Body of pancreas (tissue), 4 donors: Measurements from ENCODE around the gene TBC1D10B. TPM values are rescaled to one million over a fixed set of nuclear protein-coding genes. Genes with fewer than 3 reads are reported as not detected.

Source experiments
- ATAC-seq: fragments of 150-250 bp; one replicate; pipeline ENCODE4 v1.9.1; 2016
- DNase-seq, 4 donors: peaks; one replicate each; pipeline ENCODE4 v3.0.0-alpha.2; 2019
- H3K27ac ChIP-seq, 4 donors: fragments of 200-600 bp; sonication (generic); 1 replicate in 3 of 4; 2 replicates in 1 of 4; pipeline versions ENCODE4 v1.5.1 to v1.6.1; 2016 to 2019; ENCODE audit warnings: mild to moderate bottlenecking in 1 of 4, mixed read lengths in 1 of 4, moderate library complexity in 1 of 4
- H3K27me3 ChIP-seq, 2 donors: fragments of 200-600 bp; sonication (generic); one replicate each; pipeline ENCODE4 v1.6.0; 2016; ENCODE audit warnings: mild to moderate bottlenecking in 1 of 2
- H3K36me3 ChIP-seq, 2 donors: fragments of 200-600 bp; sonication (generic); replicated peaks in 1 of 2; 2 replicates each; pipeline ENCODE4 v1.5.1; 2016; ENCODE audit warnings: low read depth in 2 of 2; ENCODE audit not compliant: insufficient read depth in 1 of 2
- H3K4me1 ChIP-seq: fragments of 200-600 bp; sonication (generic); one replicate; pipeline ENCODE4 v1.6.0; 2016
- H3K4me3 ChIP-seq, 2 donors: fragments of 200-600 bp; sonication (generic); 1 replicate in 1 of 2; 2 replicates in 1 of 2; pipeline ENCODE4 v1.5.1; 2016 to 2019
- H3K9me3 ChIP-seq, 3 donors: fragments of 200-600 bp; sonication (generic); 1 replicate in 2 of 3; 2 replicates in 1 of 3; pipeline ENCODE4 v1.5.1; 2016
- CTCF ChIP-seq, 7 experiments: fragments of 450-650 bp in 4 of 7; fragments of 200-600 bp in 3 of 7; sonication (generic) in 3 of 7; IDR thresholded peaks; one replicate each; pipeline ENCODE4 v1.5.1; 2016 to 2019; ENCODE audit warnings: antibody characterized with exemption in 7 of 7
- POLR2A ChIP-seq, 3 donors: fragments of 450-650 bp; IDR thresholded peaks; one replicate each; pipeline ENCODE4 v1.6.1; 2016; ENCODE audit warnings: antibody characterized with exemption in 3 of 3, mild to moderate bottlenecking in 2 of 3
- WGBS, 2 donors: methylation state at CpG; one replicate each; pipeline ENCODE4 v1.1.5; 2017; 5-methylcytosine and 5-hydroxymethylcytosine counted together
- intact Hi-C: fragments of 100-400 bp; cut with DNase I; formaldehyde crosslinking; loops from one replicate; pipeline ENCODE4 v1.15.1; 2023
- total RNA-seq, 2 donors: library from RNA; depleted of rRNA; stranded (reverse); fragments of >200 nt; gene quantifications; one replicate each; pipeline ENCODE4 v1.1.0, GENCODE V29; 2016

The TBC1D10B gene
- total RNA-seq, 2 donors from 2014 or later, result 17.9 to 22.1 TPM

GRCh38 chr16:30409125-30410060 lies 39.1 kb upstream of the TBC1D10B start:
- H3K27me3 ChIP-seq, result no peaks in the 10 kb centered on the region
- no peaks in the 10 kb centered on the region for H3K9me3 ChIP-seq
- DNase-seq (peak; percentile 91 to 95 (median 93)), ATAC-seq (peak; percentile 70)
- no peak overlapping the region for H3K4me3 ChIP-seq
- WGBS, 2 donors, result 34 to 45% methylated on average over 10 to 15 of the region's 15 CpGs
- H3K36me3 ChIP-seq, result no peaks in the 10 kb centered on the region
- TF ChIP-seq CTCF (IDR thresholded peaks at IDR 0.05), result peak; percentile 93 to 97 (median 96)
- no peak for TF ChIP-seq POLR2A (IDR thresholded peaks at IDR 0.05)
- peaks cover 52% of the 10 kb centered on the region for H3K4me1 ChIP-seq
- intact Hi-C loops, result no loop called here
- peak overlapping the region; percentile 36 to 68 (median 50) for H3K27ac ChIP-seq

GRCh38 chr16:30407804-30408534 lies 37.7 kb upstream of the TBC1D10B start:
- ATAC-seq (peak; percentile 2), DNase-seq (no peak)
- Histone ChIP-seq H3K9me3 (no peaks in the 10 kb centered on the region), H3K4me3 (peak overlapping the region; percentile 54 to 57), H3K36me3 (no peaks in the 10 kb centered on the region), H3K27ac (peak overlapping the region; percentile 64 to 92 (median 82)), H3K27me3 (no peaks in the 10 kb centered on the region), H3K4me1 (peaks cover 38% of the 10 kb centered on the region)
- intact Hi-C loops, result no loop called here
- WGBS, 2 donors, result 12 to 14% methylated on average over 13 to 18 of the region's 19 CpGs
- TF ChIP-seq POLR2A (IDR thresholded peaks at IDR 0.05) (no peak), CTCF (IDR thresholded peaks at IDR 0.05) (no peak)

- Histone ChIP-seq H3K27ac (peak within 1 kb of the TSS; percentile 64 to 92 (median 82)), H3K4me3 (peak within 1 kb of the TSS; percentile 54 to 57), H3K27me3 (no peaks in the 10 kb centered on the region), H3K9me3 (no peaks in the 10 kb centered on the region), H3K4me1 (peaks cover 32% of the 10 kb centered on the region), H3K36me3 (no peaks in the 10 kb centered on the region)
- 0 to 1% methylated on average over 14 to 51 of the region's 65 CpGs for WGBS, 2 donors
- ATAC-seq (peak; percentile 95), DNase-seq (peak; percentile 95 to 97 (median 95))
- TF ChIP-seq CTCF (IDR thresholded peaks at IDR 0.05) (no peak), POLR2A (IDR thresholded peaks at IDR 0.05) (peak; percentile 35 to 73 (median 68))
- intact Hi-C loops, result no loop called here
Measured at GRCh38 chr16:30407102-30407803, 37.0 kb upstream of the TBC1D10B start, which contains the start of gene ZNF771. Gene ZNF771 (plus strand): TSS chr16:30407606. CDS start chr16:30408054, 448 bp downstream.

GRCh38 chr16:30406795-30407101 lies 36.5 kb upstream of the TBC1D10B start:
- no peak for TF ChIP-seq CTCF (IDR thresholded peaks at IDR 0.05)
- TF ChIP-seq POLR2A (IDR thresholded peaks at IDR 0.05), result no peak
- H3K27me3 ChIP-seq, result no peaks in the 10 kb centered on the region

More at GRCh38 chr16:30406795-30407101, 36.5 kb upstream of the TBC1D10B start:
- WGBS, 2 donors, result 12 to 16% methylated on average over 14 of the region's 14 CpGs
- H3K9me3 ChIP-seq, result no peaks in the 10 kb centered on the region
- DNase-seq (no peak), ATAC-seq (no peak)
- peak overlapping the region in 3 of 4 donors; percentile 75 to 92 (median 90) for H3K27ac ChIP-seq
- intact Hi-C loops, result no loop called here
- H3K4me1 ChIP-seq, result peaks cover 37% of the 10 kb centered on the region
- H3K36me3 ChIP-seq, result no peaks in the 10 kb centered on the region
- peak overlapping the region in 1 of 2 donors; percentile 54 for H3K4me3 ChIP-seq
